ENCODE data around the gene COMP. TPM values are rescaled to one million over a fixed set of nuclear protein-coding genes. Genes with fewer than 3 reads are reported as not detected.

Gene COMP
- total RNA-seq, 1 donor from 2014 or later = 5.0 TPM

DNA sequence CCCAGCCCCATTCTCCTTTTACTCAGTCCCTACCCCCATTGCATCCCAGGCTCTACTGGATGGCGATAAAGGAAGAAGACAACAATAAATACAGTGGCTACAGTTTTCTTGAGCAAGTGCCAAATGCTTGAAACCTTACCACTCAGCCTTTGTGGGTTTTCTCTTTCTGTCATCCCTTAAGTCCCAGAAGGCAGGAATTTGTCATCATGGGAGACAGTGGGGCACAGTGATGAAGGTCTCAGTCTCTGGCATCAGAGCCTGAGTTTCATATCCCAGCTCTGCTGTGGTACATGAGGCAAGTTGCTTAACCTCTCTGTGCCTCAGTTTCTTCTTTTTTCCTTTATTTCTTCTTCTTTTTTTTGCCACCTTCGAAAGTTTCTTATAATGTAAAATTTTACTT lies 5.1 kb upstream of the COMP start:
- peaks cover 1% of the 10 kb centered on the region for H3K27me3 ChIP-seq
- H3K27ac ChIP-seq = no peak overlapping the region
- H3K4me1 ChIP-seq = peaks cover 0 to 6% of the 10 kb centered on the region in 2 donors
- DNase-seq (ENCODE audit: low spot score in 2 of 2) = no peak
- no peak overlapping the region for H3K4me3 ChIP-seq
- H3K36me3 ChIP-seq = no peaks in the 10 kb centered on the region
- intact Hi-C loops (cut with DNase I) = no loop called here
- no peaks in the 10 kb centered on the region for H3K9me3 ChIP-seq
- TF ChIP-seq, protein P1, sequence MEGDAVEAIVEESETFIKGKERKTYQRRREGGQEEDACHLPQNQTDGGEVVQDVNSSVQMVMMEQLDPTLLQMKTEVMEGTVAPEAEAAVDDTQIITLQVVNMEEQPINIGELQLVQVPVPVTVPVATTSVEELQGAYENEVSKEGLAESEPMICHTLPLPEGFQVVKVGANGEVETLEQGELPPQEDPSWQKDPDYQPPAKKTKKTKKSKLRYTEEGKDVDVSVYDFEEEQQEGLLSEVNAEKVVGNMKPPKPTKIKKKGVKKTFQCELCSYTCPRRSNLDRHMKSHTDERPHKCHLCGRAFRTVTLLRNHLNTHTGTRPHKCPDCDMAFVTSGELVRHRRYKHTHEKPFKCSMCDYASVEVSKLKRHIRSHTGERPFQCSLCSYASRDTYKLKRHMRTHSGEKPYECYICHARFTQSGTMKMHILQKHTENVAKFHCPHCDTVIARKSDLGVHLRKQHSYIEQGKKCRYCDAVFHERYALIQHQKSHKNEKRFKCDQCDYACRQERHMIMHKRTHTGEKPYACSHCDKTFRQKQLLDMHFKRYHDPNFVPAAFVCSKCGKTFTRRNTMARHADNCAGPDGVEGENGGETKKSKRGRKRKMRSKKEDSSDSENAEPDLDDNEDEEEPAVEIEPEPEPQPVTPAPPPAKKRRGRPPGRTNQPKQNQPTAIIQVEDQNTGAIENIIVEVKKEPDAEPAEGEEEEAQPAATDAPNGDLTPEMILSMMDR (IDR thresholded peaks at IDR 0.05) = no peak

DNA sequence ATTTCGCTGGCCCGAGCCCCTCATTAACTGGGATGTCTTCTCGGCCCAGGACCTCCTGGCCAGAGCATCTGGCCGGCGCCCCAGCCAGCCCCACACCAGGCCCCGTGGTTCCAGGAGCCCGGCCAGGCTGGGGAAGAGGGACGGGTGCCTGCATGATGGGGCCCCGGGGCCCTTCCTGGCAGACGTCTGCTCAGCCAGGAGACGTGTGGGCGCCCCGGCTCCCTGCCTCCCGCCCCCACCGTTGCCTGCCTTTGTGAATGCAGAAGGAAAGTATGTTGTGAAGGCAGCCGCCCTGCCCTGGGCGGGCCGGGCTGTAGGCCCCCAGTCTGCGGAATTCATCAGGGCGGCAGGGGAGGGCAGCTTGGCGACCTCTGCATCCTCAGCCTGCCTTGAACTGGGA lies 4.4 kb upstream of the COMP start:
- H3K27me3 ChIP-seq = peaks cover 8% of the 10 kb centered on the region
- DNase-seq (ENCODE audit: low spot score in 2 of 2) = no peak
- intact Hi-C loops (cut with DNase I) = no loop called here

DNA sequence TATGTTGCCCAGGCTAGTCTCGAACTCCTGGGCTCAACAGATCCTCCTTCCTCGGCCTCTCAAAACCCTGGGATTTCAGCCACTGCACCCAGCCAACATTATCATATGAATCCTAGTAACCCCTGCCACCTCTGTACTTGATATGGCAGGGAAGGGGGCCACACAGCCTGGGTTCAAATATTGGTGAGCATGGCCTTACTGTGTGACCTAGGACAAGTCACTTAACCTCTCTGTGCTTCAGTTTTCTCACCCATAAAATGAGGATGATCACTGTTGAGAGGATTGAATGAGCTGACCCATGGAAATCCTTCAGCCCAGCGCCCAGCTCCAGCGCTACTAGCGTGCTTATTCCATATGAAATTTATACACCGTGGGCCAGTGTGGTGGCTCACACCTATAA lies 3.6 kb upstream of the COMP start:
- DNase-seq (ENCODE audit: low spot score in 2 of 2) = no peak
- TF ChIP-seq, protein P1 (IDR thresholded peaks at IDR 0.05) = no peak
- Histone ChIP-seq H3K27me3 (peaks cover 12% of the 10 kb centered on the region), H3K4me3 (no peak overlapping the region), H3K9me3 (no peaks in the 10 kb centered on the region), H3K4me1 (peaks cover 4 to 15% of the 10 kb centered on the region in 2 donors), H3K27ac (no peak overlapping the region), H3K36me3 (no peaks in the 10 kb centered on the region)
- intact Hi-C loops (cut with DNase I) = no loop called here

More for the DNA sequence above, 4.4 kb upstream of the COMP start:
- Histone ChIP-seq H3K27ac (no peak overlapping the region), H3K4me3 (no peak overlapping the region), H3K9me3 (no peaks in the 10 kb centered on the region), H3K4me1 (peaks cover 0 to 9% of the 10 kb centered on the region in 2 donors), H3K36me3 (no peaks in the 10 kb centered on the region)
- TF ChIP-seq, protein P1 (IDR thresholded peaks at IDR 0.05) = no peak

DNA sequence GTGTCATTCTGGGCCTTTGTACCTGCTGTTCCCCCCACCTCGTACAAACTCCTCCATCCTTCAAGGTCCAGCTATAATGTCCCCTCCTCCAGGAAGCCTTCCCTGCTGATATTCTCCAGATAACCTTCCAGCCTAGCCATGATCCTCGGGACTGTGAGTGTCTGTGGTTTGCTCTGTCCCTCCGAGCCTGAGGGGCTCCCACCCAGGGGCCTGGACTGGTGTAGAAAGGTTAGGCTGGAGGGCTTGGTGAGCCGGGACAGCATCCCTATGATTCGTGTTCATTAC lies 2.9 kb upstream of the COMP start:
- Histone ChIP-seq H3K4me1 (peaks cover 10 to 22% of the 10 kb centered on the region in 2 donors), H3K27me3 (peaks cover 20% of the 10 kb centered on the region), H3K9me3 (no peaks in the 10 kb centered on the region), H3K36me3 (no peaks in the 10 kb centered on the region), H3K4me3 (no peak overlapping the region), H3K27ac (no peak overlapping the region)
- no peak for DNase-seq (ENCODE audit: low spot score in 2 of 2)
- intact Hi-C loops (cut with DNase I) = no loop called here
- TF ChIP-seq, protein P1 (IDR thresholded peaks at IDR 0.05) = no peak

DNA sequence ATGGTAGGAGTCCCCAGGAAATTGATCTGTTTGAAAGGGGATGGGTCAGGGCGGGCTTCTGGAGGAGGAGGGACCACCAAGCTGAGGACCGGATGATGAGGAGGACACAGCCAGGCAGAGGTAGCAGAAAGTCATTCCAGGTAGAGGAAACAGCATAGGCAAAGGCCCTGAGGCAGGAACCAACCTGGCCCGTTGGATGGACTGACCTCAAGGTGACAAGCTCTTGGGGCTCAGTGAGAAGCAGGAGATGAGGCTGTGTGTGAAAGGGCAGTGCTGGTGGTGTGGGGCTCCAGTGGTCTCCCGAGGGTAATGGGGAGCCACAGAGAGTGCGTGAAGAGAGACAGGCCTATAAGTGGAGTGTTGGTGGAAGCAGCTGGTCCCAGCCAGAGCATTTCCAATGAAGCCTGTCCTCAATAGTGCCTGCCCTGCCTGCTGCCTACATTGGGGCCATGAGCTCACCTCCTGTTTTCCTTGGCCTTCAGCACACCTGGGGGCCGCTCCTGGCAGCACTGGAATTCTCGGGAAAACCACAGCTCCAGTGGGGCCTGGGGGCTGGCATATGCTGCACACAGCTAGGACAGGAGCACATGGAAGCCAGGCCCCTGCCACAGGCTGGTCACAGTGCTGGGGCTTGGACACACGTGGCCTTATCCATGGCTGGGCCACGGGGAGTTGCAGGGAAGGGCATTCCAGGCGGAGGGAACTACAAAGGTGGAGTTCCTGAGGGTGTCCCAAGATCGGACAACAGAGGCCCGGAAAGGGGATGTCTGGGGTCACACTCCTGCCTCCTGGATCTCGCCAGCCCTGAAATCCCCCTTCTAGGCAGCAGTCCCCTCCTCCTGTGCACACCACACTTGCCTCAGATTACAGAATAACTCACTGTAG lies 2.3 kb upstream of the COMP start:
- DNase-seq (ENCODE audit: low spot score in 2 of 2) = no peak
- H3K27me3 ChIP-seq = peaks cover 25% of the 10 kb centered on the region
- intact Hi-C loops (cut with DNase I) = no loop called here
- TF ChIP-seq, protein P1 (IDR thresholded peaks at IDR 0.05) = no peak
- peaks cover 10 to 27% of the 10 kb centered on the region in 2 donors for H3K4me1 ChIP-seq
- H3K9me3 ChIP-seq = no peaks in the 10 kb centered on the region
- no peak overlapping the region for H3K27ac ChIP-seq
- H3K4me3 ChIP-seq = no peak overlapping the region
- H3K36me3 ChIP-seq = no peaks in the 10 kb centered on the region
